Measurements from ENCODE around the gene GCNT2. TPM values are rescaled to one million over a fixed set of nuclear protein-coding genes. Genes with fewer than 3 reads are reported as not detected.

Gene GCNT2
- total RNA-seq, 6 donors from 2014 or later: 18.7 to 97.4 (median 44.5) TPM

DNA sequence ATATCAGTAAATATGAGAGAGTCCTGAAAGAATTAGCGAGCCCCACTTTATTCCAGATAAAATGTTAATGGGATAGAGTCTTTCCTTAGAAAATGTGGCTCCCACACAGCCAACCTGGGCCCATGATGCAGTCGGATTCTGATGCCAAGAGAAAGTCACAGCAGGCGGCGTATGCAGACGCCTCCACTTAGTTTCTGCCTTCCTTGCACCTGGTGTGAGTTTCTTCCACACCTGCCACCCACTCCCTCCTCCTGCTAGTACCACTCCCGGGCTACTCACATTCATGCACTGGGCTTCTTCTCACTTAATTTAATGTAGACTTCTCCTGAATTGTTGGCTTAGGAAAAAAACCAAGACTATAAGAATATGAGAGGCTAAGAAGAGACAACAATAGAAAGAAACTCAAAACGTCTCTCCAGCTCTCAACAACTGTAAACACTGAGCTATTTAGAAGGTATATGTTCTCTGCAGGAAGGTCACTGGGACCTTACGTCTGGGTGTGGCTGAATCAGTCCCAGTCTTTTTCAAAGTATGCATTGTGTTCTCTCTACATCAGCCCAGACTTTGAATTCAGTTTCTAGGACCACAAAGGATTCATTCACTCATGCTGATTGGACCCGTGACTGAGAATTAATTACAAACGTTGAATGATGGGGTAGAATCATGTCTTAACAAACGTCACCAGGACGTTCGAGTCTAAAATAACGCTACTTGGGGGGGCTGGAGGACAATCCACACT is 70.4 kb downstream of the GCNT2 start:
- Histone ChIP-seq H3K27ac (no peak overlapping the region), H3K4me3 (no peak overlapping the region), H3K27me3 (no peaks in the 10 kb centered on the region), H3K9me3 (no peaks in the 10 kb centered on the region), H3K4me1 (peaks cover 0 to 6% (median 0%) of the 10 kb centered on the region in 4 donors), H3K36me3 (no peaks in the 10 kb centered on the region)
- 76 to 84% methylated on average over 14 of the region's 14 CpGs for WGBS, 2 donors
- DNase-seq (no peak), ATAC-seq (ENCODE audit: low FRiP score in 2 of 2) (no peak)
- no peak for TF ChIP-seq EP300 (IDR thresholded peaks at IDR 0.05)
- no peak for TF ChIP-seq POLR2AphosphoS5 (IDR thresholded peaks at IDR 0.05)
- TF ChIP-seq POLR2A (IDR thresholded peaks at IDR 0.05): no peak
- TF ChIP-seq, protein P1, sequence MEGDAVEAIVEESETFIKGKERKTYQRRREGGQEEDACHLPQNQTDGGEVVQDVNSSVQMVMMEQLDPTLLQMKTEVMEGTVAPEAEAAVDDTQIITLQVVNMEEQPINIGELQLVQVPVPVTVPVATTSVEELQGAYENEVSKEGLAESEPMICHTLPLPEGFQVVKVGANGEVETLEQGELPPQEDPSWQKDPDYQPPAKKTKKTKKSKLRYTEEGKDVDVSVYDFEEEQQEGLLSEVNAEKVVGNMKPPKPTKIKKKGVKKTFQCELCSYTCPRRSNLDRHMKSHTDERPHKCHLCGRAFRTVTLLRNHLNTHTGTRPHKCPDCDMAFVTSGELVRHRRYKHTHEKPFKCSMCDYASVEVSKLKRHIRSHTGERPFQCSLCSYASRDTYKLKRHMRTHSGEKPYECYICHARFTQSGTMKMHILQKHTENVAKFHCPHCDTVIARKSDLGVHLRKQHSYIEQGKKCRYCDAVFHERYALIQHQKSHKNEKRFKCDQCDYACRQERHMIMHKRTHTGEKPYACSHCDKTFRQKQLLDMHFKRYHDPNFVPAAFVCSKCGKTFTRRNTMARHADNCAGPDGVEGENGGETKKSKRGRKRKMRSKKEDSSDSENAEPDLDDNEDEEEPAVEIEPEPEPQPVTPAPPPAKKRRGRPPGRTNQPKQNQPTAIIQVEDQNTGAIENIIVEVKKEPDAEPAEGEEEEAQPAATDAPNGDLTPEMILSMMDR (IDR thresholded peaks at IDR 0.05): no peak

GRCh38 chr6:10595731-10596664 is 74.8 kb downstream of the GCNT2 start:
- Histone ChIP-seq H3K9me3 (no peaks in the 10 kb centered on the region), H3K4me1 (peaks cover 0 to 9% (median 0%) of the 10 kb centered on the region in 4 donors), H3K27ac (peak overlapping the region in 3 of 4 donors; percentile 14 to 21 (median 19)), H3K4me3 (no peak overlapping the region), H3K36me3 (no peaks in the 10 kb centered on the region), H3K27me3 (no peaks in the 10 kb centered on the region)
- WGBS, 2 donors: 81% methylated on average over 11 of the region's 11 CpGs
- no peak for DNase-seq
- no peak for TF ChIP-seq EP300 (IDR thresholded peaks at IDR 0.05)
- TF ChIP-seq, protein P1 (IDR thresholded peaks at IDR 0.05): no peak
- no peak for TF ChIP-seq POLR2A (IDR thresholded peaks at IDR 0.05)
- no peak for TF ChIP-seq POLR2AphosphoS5 (IDR thresholded peaks at IDR 0.05)
- ATAC-seq (ENCODE audit: low FRiP score in 2 of 2): no peak

DNA sequence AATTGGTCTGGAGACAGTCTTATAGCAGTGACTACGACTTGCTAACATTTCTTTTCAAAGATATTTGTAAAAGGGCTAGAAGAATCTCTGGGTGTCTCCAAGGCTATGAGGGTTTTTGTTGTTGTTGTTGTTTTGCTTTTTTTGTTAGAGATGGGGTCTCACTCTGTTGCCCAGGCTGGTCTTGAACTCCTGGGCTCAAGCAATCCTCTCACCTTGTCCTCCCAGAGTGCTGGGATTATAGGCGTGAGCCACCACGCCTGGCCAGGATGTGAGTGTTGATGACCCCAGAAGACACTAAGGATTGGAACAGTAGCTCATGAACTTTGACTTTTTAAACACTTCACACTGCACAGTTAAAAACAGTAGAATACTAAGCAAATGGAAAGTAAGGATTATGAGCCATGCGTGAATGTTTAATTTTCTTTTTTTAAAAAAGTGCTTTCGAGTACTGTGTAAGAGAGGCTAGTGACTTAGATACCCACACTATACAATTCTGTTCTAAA is 76.4 kb downstream of the GCNT2 start:
- WGBS, 2 donors: 81 to 93% methylated on average over 5 of the region's 5 CpGs
- no peaks in the 10 kb centered on the region for H3K27me3 ChIP-seq
- H3K4me1 ChIP-seq: peaks cover 0 to 9% (median 0%) of the 10 kb centered on the region in 4 donors
- DNase-seq (no peak), ATAC-seq (ENCODE audit: low FRiP score in 2 of 2) (no peak)
- H3K27ac ChIP-seq: no peak overlapping the region
- H3K9me3 ChIP-seq: no peaks in the 10 kb centered on the region
- TF ChIP-seq, protein P1 (IDR thresholded peaks at IDR 0.05): no peak
- no peak for TF ChIP-seq POLR2A (IDR thresholded peaks at IDR 0.05)
- TF ChIP-seq POLR2AphosphoS5 (IDR thresholded peaks at IDR 0.05): no peak
- no peak for TF ChIP-seq EP300 (IDR thresholded peaks at IDR 0.05)
- H3K36me3 ChIP-seq: no peaks in the 10 kb centered on the region
- H3K4me3 ChIP-seq: no peak overlapping the region

- peak overlapping the region in 1 of 4 donors; percentile 9 for H3K27ac ChIP-seq
- peaks cover 0 to 9% (median 0%) of the 10 kb centered on the region in 4 donors for H3K4me1 ChIP-seq
- ATAC-seq (ENCODE audit: low FRiP score in 2 of 2) (peak in 1 of 2 donors; percentile 65), DNase-seq (no peak)
- no peak overlapping the region for H3K4me3 ChIP-seq
- H3K27me3 ChIP-seq: no peaks in the 10 kb centered on the region
- WGBS, 2 donors: 58 to 59% methylated on average over 11 of the region's 11 CpGs
- TF ChIP-seq POLR2A (IDR thresholded peaks at IDR 0.05) (no peak), POLR2AphosphoS5 (IDR thresholded peaks at IDR 0.05) (no peak), EP300 (IDR thresholded peaks at IDR 0.05) (no peak)
- TF ChIP-seq, protein P1 (IDR thresholded peaks at IDR 0.05): no peak
- no peaks in the 10 kb centered on the region for H3K36me3 ChIP-seq
- H3K9me3 ChIP-seq: no peaks in the 10 kb centered on the region
Observed at GRCh38 chr6:10598084-10598960, 77.2 kb downstream of the GCNT2 start.

Measured in upper lobe of left lung (tissue), 6 donors.